HG03066 (cell line): ENCODE measurements around the gene ASB5.

Experiments used
- ATAC-seq: cut with Tn5 transposase; IDR thresholded peaks from one replicate; pipeline ENCODE4 v1.9.1; 2021; ENCODE audit warnings: low read depth; ENCODE audit not compliant: unreplicated experiment

ASB5 gene

DNA sequence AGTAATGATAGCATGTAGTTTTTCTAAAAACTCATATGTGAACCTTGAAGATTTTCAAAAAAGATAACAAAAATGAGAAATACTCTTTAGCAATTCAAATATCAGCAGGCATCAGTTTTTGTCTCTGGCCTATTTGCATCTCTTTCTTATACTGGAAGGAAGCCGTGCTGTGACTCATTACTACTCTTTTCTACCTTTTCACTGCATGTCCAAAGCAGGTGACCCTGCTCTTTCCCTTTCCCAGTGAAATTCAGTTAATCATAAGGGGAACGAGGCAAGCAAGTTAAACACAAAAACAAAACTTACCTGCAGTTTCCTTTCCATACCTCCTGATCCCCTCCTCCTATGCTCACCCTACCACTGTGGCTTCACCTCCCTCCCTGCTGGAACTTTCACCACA, 83.0 kb downstream of the ASB5 start:
- ATAC-seq: no peak

GRCh38 chr4:176185051-176185450, 84.0 kb downstream of the ASB5 start:
- no peak for ATAC-seq
